Measurements from ENCODE around the gene LRWD1.

The LRWD1 gene

GRCh38 chr7:102451371-102452054 is 13.3 kb upstream of the LRWD1 start:
- H3K9me2 ChIP-seq (ENCODE audit: low read depth, low read length) = no peaks in the 10 kb centered on the region
- no peak overlapping the region for H2AFZ ChIP-seq (ENCODE audit: low read length)
- no peaks in the 10 kb centered on the region; the same call in 1 of the 2 replicates for H3F3A ChIP-seq (ENCODE audit: insufficient read depth, low read length)
- H3K9me3 ChIP-seq (ENCODE audit: low read length) = no peaks in the 10 kb centered on the region
- peak overlapping the region; percentile 73 for H3K27ac ChIP-seq (ENCODE audit: low read depth, low read length, poor library complexity, severe bottlenecking)
- no peak overlapping the region; the same call in 1 of the 2 replicates for H3K9ac ChIP-seq (ENCODE audit: low read length)
- H3K36me3 ChIP-seq (ENCODE audit: insufficient read depth, low read length) = peaks cover 34% of the 10 kb centered on the region
- no peaks in the 10 kb centered on the region for H4K20me1 ChIP-seq (ENCODE audit: insufficient read depth, low read length)
- no peaks in the 10 kb centered on the region for H3K27me3 ChIP-seq (ENCODE audit: insufficient read depth, low read length)
- peak overlapping the region; percentile 19 for H3K4me2 ChIP-seq (ENCODE audit: low read length)
- peaks cover 33% of the 10 kb centered on the region for H3K4me1 ChIP-seq (ENCODE audit: insufficient read depth, low read length, severe bottlenecking)
- no peak for TF ChIP-seq CTCF (IDR thresholded peaks at IDR 0.05; ENCODE audit: low read length)
- no peak for TF ChIP-seq EZH2 (IDR thresholded peaks at IDR 0.05; ENCODE audit: borderline replicate concordance, low read length)
- H3K79me2 ChIP-seq (ENCODE audit: insufficient read depth, low read length) = no peaks in the 10 kb centered on the region
- no peak overlapping the region for H3K4me3 ChIP-seq (ENCODE audit: low read depth, low read length, poor library complexity, severe bottlenecking)

GRCh38 chr7:102452451-102452850 is 12.3 kb upstream of the LRWD1 start:
- Histone ChIP-seq H3K27ac (ENCODE audit: low read depth, low read length, poor library complexity, severe bottlenecking) (peak overlapping the region; percentile 73), H3K79me2 (ENCODE audit: insufficient read depth, low read length) (no peaks in the 10 kb centered on the region), H3F3A (ENCODE audit: insufficient read depth, low read length) (no peaks in the 10 kb centered on the region; the same call in 1 of the 2 replicates), H3K9me3 (ENCODE audit: low read length) (no peaks in the 10 kb centered on the region), H3K36me3 (ENCODE audit: insufficient read depth, low read length) (peaks cover 34% of the 10 kb centered on the region), H4K20me1 (ENCODE audit: insufficient read depth, low read length) (no peaks in the 10 kb centered on the region), H3K9ac (ENCODE audit: low read length) (no peak overlapping the region), H3K4me1 (ENCODE audit: insufficient read depth, low read length, severe bottlenecking) (peaks cover 28% of the 10 kb centered on the region), H3K27me3 (ENCODE audit: insufficient read depth, low read length) (no peaks in the 10 kb centered on the region), H3K4me2 (ENCODE audit: low read length) (no peak overlapping the region), H3K4me3 (ENCODE audit: low read depth, low read length, poor library complexity, severe bottlenecking) (no peak overlapping the region), H3K9me2 (ENCODE audit: low read depth, low read length) (no peaks in the 10 kb centered on the region), H2AFZ (ENCODE audit: low read length) (no peak overlapping the region)
- TF ChIP-seq EZH2 (IDR thresholded peaks at IDR 0.05; ENCODE audit: borderline replicate concordance, low read length) = no peak
- TF ChIP-seq CTCF (IDR thresholded peaks at IDR 0.05; ENCODE audit: low read length) = no peak

GRCh38 chr7:102453319-102453718 is 11.5 kb upstream of the LRWD1 start:
- Histone ChIP-seq H3K9me2 (ENCODE audit: low read depth, low read length) (no peaks in the 10 kb centered on the region), H3K9me3 (ENCODE audit: low read length) (no peaks in the 10 kb centered on the region), H3K27me3 (ENCODE audit: insufficient read depth, low read length) (no peaks in the 10 kb centered on the region), H3K4me3 (ENCODE audit: low read depth, low read length, poor library complexity, severe bottlenecking) (no peak overlapping the region), H3K9ac (ENCODE audit: low read length) (no peak overlapping the region), H3K79me2 (ENCODE audit: insufficient read depth, low read length) (no peaks in the 10 kb centered on the region), H3F3A (ENCODE audit: insufficient read depth, low read length) (no peaks in the 10 kb centered on the region; the same call in 1 of the 2 replicates), H3K27ac (ENCODE audit: low read depth, low read length, poor library complexity, severe bottlenecking) (no peak overlapping the region), H3K4me1 (ENCODE audit: insufficient read depth, low read length, severe bottlenecking) (peaks cover 28% of the 10 kb centered on the region), H4K20me1 (ENCODE audit: insufficient read depth, low read length) (no peaks in the 10 kb centered on the region), H3K36me3 (ENCODE audit: insufficient read depth, low read length) (peaks cover 34% of the 10 kb centered on the region), H2AFZ (ENCODE audit: low read length) (no peak overlapping the region), H3K4me2 (ENCODE audit: low read length) (no peak overlapping the region)
- no peak for TF ChIP-seq EZH2 (IDR thresholded peaks at IDR 0.05; ENCODE audit: borderline replicate concordance, low read length)
- no peak for TF ChIP-seq CTCF (IDR thresholded peaks at IDR 0.05; ENCODE audit: low read length)
